Amniotic stem cell (primary cell): Measurements from ENCODE around the gene FOS.
A peak's percentile ranks its signal among the peaks of the same experiment; 100 is the strongest.
"Not testable (repeated sequence)": the region's sequence is repeated elsewhere in the genome, so short reads cannot be mapped to it uniquely, and the experiment has no call there.

Source experiments
- DNase-seq: peaks from one replicate; lab custom pipeline; 2025; lab: John Stamatoyannopoulos, UW

FOS gene

GRCh38 chr14:75278422-75279152, at the start of gene FOS:
FOS (plus strand) TSS chr14:75278828; CDS start chr14:75278983, 155 bp downstream.
- DNase-seq, result peak; percentile 84

GRCh38 chr14:75229661-75230139, 48.9 kb upstream of the FOS start:
- DNase-seq, result no peak

GRCh38 chr14:75230140-75230792, 48.4 kb upstream of the FOS start:
- DNase-seq, result no peak

GRCh38 chr14:75231320-75231719, 47.3 kb upstream of the FOS start:
- DNase-seq, result no peak

GRCh38 chr14:75232191-75232590, 46.4 kb upstream of the FOS start:
- DNase-seq, result no peak

- DNase-seq, result no peak
These were observed 46.0 kb upstream of the FOS start for GRCh38 chr14:75232597-75232996.

- DNase-seq, result no peak
These were observed 44.2 kb upstream of the FOS start for GRCh38 chr14:75234173-75235115.

- DNase-seq, result not testable (repeated sequence)
These were observed 43.4 kb upstream of the FOS start for GRCh38 chr14:75235198-75235597.

- DNase-seq, result no peak
These were observed 42.2 kb upstream of the FOS start for GRCh38 chr14:75236467-75236866.

GRCh38 chr14:75236901-75237419, 41.7 kb upstream of the FOS start:
- no peak for DNase-seq

GRCh38 chr14:75238756-75239455, 39.7 kb upstream of the FOS start:
- DNase-seq, result no peak

- DNase-seq, result no peak
These were observed 37.8 kb upstream of the FOS start for GRCh38 chr14:75240781-75241180.

GRCh38 chr14:75242546-75243273, 35.9 kb upstream of the FOS start:
- no peak for DNase-seq

- DNase-seq, result no peak
These were observed 34.5 kb upstream of the FOS start for GRCh38 chr14:75244121-75244520.

- no peak for DNase-seq
These were observed 31.9 kb upstream of the FOS start for GRCh38 chr14:75246546-75247285.

- no peak for DNase-seq
These were observed 31.2 kb upstream of the FOS start for GRCh38 chr14:75247286-75247922.

- no peak for DNase-seq
These were observed 30.7 kb upstream of the FOS start for GRCh38 chr14:75247939-75248338.

- no peak for DNase-seq
These were observed 29.2 kb upstream of the FOS start for GRCh38 chr14:75249251-75249957.

- DNase-seq, result no peak
These were observed 28.7 kb upstream of the FOS start for GRCh38 chr14:75249958-75250336.
